ENCODE data around the gene GRIK4. TPM values are rescaled to one million over a fixed set of nuclear protein-coding genes. Genes with fewer than 3 reads are reported as not detected.

Gene GRIK4
- total and polyA plus RNA-seq, 2 of the 4 experiments (the other 2 are of a cell fraction), result 0.18 to 0.38 TPM

DNA sequence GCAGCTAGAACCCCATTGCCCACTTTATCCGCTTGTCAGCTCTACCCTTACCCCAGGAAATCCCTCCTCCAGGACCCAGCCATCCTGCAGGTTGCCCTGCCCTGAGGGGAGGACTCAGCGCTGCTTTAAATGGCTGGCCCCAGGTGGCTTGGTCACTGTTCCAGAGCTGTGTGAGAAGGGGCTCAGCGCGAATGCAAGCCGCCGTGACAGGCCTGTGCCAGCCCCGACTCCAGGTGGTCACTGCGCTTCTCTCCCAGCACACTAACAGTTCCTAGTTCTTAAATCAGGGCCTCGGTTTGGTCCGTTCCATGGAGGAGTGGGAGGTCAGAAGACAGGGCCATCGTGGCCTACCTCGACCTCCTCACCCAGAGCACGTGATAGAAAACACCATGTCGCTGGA lies 446.6 kb downstream of the GRIK4 start:
- H4K8ac ChIP-seq (ENCODE audit: low read depth in 2 of 2, low read length in 2 of 2), result no peak overlapping the region
- H3K79me1 ChIP-seq (ENCODE audit: low read depth in 1 of 2, low read length in 2 of 2), result no peaks in the 10 kb centered on the region
- H3K27ac ChIP-seq (ENCODE audit: insufficient read depth, low read length), result no peak overlapping the region
- in situ Hi-C loops (cut with MboI; ENCODE audit: low sequenced_read_pairs) (no loop called here), intact Hi-C loops (cut with micrococcal nuclease) (no loop called here), dilution Hi-C loops (cut with HindIII; ENCODE audit: low sequenced_read_pairs, unreplicated experiment) (no loop called here)
- H2AK9ac ChIP-seq (replicated peaks; ENCODE audit: low read depth, low read length, poor library complexity), result no peak overlapping the region
- DNase-seq, result no peak
- no peak overlapping the region for H3K4ac ChIP-seq (ENCODE audit: low read depth, low read length)
- H2BK120ac ChIP-seq (ENCODE audit: low read depth, low read length), result no peak overlapping the region
- H4K5ac ChIP-seq (ENCODE audit: low read depth, low read length), result no peak overlapping the region
- H3K4me3 ChIP-seq (ENCODE audit: insufficient read depth, low read depth, low read length), result no peak overlapping the region
- no peak for ATAC-seq (ENCODE audit: low read depth)
- H3K9me3 ChIP-seq (ENCODE audit: control insufficient read depth, insufficient read depth, low read length), result no peaks in the 10 kb centered on the region
- no peak overlapping the region for H2AK5ac ChIP-seq (ENCODE audit: low read depth, low read length)
- no peak overlapping the region for H2BK5ac ChIP-seq (ENCODE audit: low read depth, low read length, poor library complexity, severe bottlenecking)
- ChIA-PET CTCF (no interaction called here), POLR2A (ENCODE audit: unreplicated experiment) (no interaction called here)
- no peaks in the 10 kb centered on the region for H3K36me3 ChIP-seq (ENCODE audit: control insufficient read depth, insufficient read depth, low read length)
- H2BK20ac ChIP-seq (ENCODE audit: low read depth, low read length), result no peak overlapping the region
- H3K4me1 ChIP-seq (ENCODE audit: control insufficient read depth, insufficient read depth, low read length), result no peaks in the 10 kb centered on the region
- no peaks in the 10 kb centered on the region for H3K9me1 ChIP-seq (ENCODE audit: insufficient read depth, low read length)
- 74% methylated on average over 7 of the region's 14 CpGs; no CpG with 5 or more reads in 1 of the 2 experiments for WGBS, 2 experiments (ENCODE audit: extremely low coverage in 2 of 2, insufficient read length in 1 of 2)
- H4K91ac ChIP-seq (ENCODE audit: insufficient read depth, low read depth, low read length), result no peak overlapping the region
- H3K18ac ChIP-seq (ENCODE audit: low read depth, low read length), result no peak overlapping the region
- H3K27me3 ChIP-seq (ENCODE audit: control insufficient read depth, insufficient read depth, low read length), result peaks cover 8% of the 10 kb centered on the region; the same call in 1 of the 2 replicates
- no peak overlapping the region for H3K9ac ChIP-seq (ENCODE audit: low read depth, low read length)
- no peak overlapping the region for H2BK15ac ChIP-seq (ENCODE audit: low read depth, low read length)
- H4K20me1 ChIP-seq (ENCODE audit: insufficient read depth, low read length), result no peaks in the 10 kb centered on the region
- H3K23ac ChIP-seq (ENCODE audit: low read depth, low read length), result no peak overlapping the region
- TF ChIP-seq NFE2L2 (IDR thresholded peaks at IDR 0.05; ENCODE audit: low read depth, low read length) (no peak), MAFK (IDR thresholded peaks at IDR 0.05; ENCODE audit: low read depth, low read length) (no peak), CHD1 (IDR thresholded peaks at IDR 0.05; ENCODE audit: low read depth, low read length) (no peak), CEBPB (IDR thresholded peaks at IDR 0.05; ENCODE audit: low read depth, low read length) (no peak), RFX5 (IDR thresholded peaks at IDR 0.05; ENCODE audit: low read depth, low read length) (no peak), FOS (IDR thresholded peaks at IDR 0.05; ENCODE audit: low read depth, low read length) (no peak), MXI1 (IDR thresholded peaks at IDR 0.05; ENCODE audit: borderline replicate concordance, low read depth, low read length) (no peak), BHLHE40 (IDR thresholded peaks at IDR 0.05; ENCODE audit: low read depth, low read length) (no peak)
- TF ChIP-seq, protein P1, sequence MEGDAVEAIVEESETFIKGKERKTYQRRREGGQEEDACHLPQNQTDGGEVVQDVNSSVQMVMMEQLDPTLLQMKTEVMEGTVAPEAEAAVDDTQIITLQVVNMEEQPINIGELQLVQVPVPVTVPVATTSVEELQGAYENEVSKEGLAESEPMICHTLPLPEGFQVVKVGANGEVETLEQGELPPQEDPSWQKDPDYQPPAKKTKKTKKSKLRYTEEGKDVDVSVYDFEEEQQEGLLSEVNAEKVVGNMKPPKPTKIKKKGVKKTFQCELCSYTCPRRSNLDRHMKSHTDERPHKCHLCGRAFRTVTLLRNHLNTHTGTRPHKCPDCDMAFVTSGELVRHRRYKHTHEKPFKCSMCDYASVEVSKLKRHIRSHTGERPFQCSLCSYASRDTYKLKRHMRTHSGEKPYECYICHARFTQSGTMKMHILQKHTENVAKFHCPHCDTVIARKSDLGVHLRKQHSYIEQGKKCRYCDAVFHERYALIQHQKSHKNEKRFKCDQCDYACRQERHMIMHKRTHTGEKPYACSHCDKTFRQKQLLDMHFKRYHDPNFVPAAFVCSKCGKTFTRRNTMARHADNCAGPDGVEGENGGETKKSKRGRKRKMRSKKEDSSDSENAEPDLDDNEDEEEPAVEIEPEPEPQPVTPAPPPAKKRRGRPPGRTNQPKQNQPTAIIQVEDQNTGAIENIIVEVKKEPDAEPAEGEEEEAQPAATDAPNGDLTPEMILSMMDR (conservative IDR thresholded peaks at IDR 0.05; ENCODE audit: low read depth, low read length), result no peak
- TF ChIP-seq, protein P2, sequence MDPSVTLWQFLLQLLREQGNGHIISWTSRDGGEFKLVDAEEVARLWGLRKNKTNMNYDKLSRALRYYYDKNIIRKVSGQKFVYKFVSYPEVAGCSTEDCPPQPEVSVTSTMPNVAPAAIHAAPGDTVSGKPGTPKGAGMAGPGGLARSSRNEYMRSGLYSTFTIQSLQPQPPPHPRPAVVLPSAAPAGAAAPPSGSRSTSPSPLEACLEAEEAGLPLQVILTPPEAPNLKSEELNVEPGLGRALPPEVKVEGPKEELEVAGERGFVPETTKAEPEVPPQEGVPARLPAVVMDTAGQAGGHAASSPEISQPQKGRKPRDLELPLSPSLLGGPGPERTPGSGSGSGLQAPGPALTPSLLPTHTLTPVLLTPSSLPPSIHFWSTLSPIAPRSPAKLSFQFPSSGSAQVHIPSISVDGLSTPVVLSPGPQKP (IDR thresholded peaks at IDR 0.05; ENCODE audit: borderline replicate concordance, low read depth, low read length), result no peak
- no peak overlapping the region for H3K14ac ChIP-seq (replicated peaks; ENCODE audit: low read depth, low read length)
- no peak overlapping the region for H3K56ac ChIP-seq (ENCODE audit: extremely low read depth, insufficient read depth, low read length)
- H2AFZ ChIP-seq (replicated peaks; ENCODE audit: low read length, poor library complexity), result no peak overlapping the region
- BruUV-seq (replicated peaks), result no TSS peak
- no peak overlapping the region for H3K4me2 ChIP-seq (ENCODE audit: low read depth, low read length)
